PFSK-1 (cell line): ENCODE measurements around the gene NME3.

Experiments used
- FOXP2 ChIP-seq: optimal IDR thresholded peaks from 2 replicates; pipeline ENCODE3; 2011; ENCODE audit warnings: borderline replicate concordance, control low read depth, inconsistent platforms; ENCODE audit not compliant: insufficient read depth; ENCODE audit errors: extremely low read length, extremely low read depth
- POLR2AphosphoS5 ChIP-seq: IDR thresholded peaks from 2 replicates; pipeline ENCODE4 v1.6.1; 2012; ENCODE audit warnings: low read depth, mild to moderate bottlenecking, control low read depth, low read length, moderate library complexity
- REST ChIP-seq, 2 experiments: IDR thresholded peaks; 2 replicates each; pipeline versions ENCODE4 v1.6.1 to v1.8.0; 2011 to 2012; ENCODE audit warnings: low read depth in 2 of 2, low read length in 2 of 2, control low read depth in 1 of 2, inconsistent platforms in 1 of 2, mild to moderate bottlenecking in 1 of 2, moderate library complexity in 1 of 2; ENCODE audit not compliant: insufficient read depth in 1 of 2
- SIN3A ChIP-seq: IDR thresholded peaks from 2 replicates; pipeline ENCODE4 v1.6.1; 2012; ENCODE audit warnings: mild to moderate bottlenecking, low read length, moderate library complexity, borderline replicate concordance; ENCODE audit not compliant: insufficient read depth
- TAF1 ChIP-seq: IDR thresholded peaks from 2 replicates; pipeline ENCODE4 v1.6.1; 2012; ENCODE audit warnings: low read length, control low read depth, borderline replicate concordance; ENCODE audit not compliant: insufficient read depth

The NME3 gene

GRCh38 chr16:1723450-1724147 is 47.7 kb downstream of the NME3 start:
- TF ChIP-seq SIN3A (no peak), POLR2AphosphoS5 (no peak), FOXP2 (no peak), TAF1 (no peak), REST (IDR thresholded peaks at IDR 0.05; ENCODE audit: insufficient read depth in 1 of 2, low read depth in 2 of 2, low read length in 2 of 2) (no peak)

GRCh38 chr16:1721372-1721771 is 50.0 kb downstream of the NME3 start:
- TF ChIP-seq POLR2AphosphoS5 (no peak), FOXP2 (no peak), REST (IDR thresholded peaks at IDR 0.05; ENCODE audit: insufficient read depth in 1 of 2, low read depth in 2 of 2, low read length in 2 of 2) (no peak), SIN3A (no peak), TAF1 (no peak)
